HG03439 (cell line): ENCODE measurements around the gene P3H2.

ENCODE experiments used
- ATAC-seq: cut with Tn5 transposase; IDR thresholded peaks from one replicate; pipeline ENCODE4 v1.9.1; 2021; ENCODE audit warnings: mild to moderate bottlenecking, moderate library complexity; ENCODE audit not compliant: unreplicated experiment

P3H2 gene

DNA sequence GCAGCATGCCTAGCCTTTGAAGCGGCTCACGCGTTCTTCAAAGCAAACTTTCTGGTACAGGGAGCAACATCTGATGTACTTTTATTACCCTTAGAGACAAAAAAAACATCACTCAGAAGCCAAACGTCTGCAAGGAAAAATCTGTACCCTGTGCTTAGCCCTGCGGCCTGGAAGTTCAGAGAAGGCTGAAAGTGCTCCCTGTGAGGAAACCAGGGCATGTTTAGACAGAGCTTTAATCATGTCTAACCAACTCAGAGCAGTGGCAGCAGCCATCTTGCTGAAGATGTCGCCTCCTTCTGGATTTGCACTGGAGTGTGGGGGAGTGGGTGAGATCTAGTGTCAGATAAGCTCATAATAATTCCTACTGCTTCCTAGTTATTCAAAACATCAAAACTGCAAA, 170.4 kb downstream of the P3H2 start:
- no peak for ATAC-seq

DNA sequence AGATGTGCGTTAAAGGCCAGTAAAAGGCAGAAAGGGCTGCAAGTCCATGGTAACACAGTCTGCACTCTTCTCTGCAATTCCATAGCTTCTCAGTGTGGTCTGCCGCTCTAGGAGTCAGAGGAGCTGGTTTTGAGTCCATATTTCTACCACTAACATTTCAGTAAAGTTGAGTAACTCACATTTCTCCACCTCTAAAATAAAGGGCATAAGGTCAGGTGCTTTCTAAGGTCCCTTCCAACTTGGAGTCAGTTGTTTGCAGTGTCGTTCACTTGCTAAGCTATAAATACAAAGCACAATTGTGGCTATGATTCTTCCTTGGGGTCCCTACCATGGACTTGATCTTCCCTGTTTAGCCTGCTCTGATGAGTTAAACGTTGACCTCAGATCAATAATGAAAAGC, 171.1 kb downstream of the P3H2 start:
- no peak for ATAC-seq

DNA sequence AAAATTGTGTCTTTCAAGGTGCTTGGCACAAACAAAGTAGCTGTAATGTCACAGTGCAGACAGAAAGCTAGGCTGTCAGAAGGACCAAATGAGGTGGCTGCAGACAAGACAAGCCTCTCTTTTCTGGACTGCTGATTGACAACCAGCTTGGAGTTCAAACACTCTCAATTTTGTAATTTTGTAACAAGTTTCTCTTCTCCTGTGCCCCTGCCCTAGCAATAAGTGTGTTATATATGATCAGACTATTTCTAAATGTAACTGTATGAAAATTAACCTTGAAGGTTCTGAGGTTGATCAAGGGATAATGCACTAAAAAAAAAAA, 172.0 kb downstream of the P3H2 start:
- no peak for ATAC-seq

DNA sequence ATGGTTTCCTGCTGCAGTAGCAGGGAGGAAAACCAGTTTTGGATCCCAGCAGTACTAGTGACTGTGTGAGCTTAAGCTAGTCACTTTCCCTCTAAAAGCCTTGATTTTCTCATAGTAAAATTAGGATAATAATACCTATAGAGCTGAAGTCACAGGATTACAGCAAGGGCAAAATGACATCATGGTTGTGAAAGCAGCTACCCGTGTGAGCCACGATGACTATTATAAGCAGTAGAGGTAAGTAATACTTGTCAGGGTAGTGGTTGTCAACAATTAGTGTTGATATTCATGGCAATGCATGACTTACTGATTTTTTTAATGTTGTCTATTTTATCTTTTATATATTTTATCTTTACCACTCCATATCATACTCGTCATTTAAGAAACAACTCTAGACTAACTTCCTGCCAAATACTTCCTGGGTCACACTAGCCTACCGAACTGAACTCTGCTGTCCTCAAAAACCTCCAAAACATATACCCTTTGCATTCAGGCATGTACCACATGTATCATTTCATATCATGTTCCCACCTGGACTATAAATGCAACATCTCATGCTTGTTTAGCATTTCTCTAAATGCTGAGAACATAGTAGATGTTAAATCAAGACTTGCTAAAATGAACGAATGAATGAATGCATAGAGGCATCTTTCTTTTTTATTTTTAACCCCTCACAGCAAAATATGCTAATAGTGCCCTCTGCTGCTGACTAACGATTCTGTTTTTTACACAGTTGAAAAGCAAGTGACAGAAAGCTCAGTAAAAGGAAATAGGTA, 172.6 kb downstream of the P3H2 start:
- no peak for ATAC-seq

DNA sequence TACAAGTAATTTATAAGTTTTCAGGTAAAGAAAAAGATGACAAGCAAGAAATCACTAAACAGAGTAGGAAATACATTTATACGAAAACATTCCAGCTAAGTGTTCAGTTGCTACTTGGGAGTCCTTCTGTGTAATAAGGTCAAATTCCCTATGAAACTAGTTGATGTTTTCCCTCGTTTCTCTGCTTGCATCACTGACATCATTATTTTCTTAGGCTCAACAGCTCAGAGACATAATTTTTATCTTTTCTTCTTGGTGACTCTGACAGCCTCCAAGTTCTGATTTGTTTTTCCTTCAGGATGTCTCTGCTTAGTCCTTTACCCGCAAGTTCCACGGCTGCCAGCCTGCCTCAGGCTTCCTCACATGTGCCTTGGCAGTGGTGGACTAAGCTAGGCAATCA, 173.6 kb downstream of the P3H2 start:
- no peak for ATAC-seq

DNA sequence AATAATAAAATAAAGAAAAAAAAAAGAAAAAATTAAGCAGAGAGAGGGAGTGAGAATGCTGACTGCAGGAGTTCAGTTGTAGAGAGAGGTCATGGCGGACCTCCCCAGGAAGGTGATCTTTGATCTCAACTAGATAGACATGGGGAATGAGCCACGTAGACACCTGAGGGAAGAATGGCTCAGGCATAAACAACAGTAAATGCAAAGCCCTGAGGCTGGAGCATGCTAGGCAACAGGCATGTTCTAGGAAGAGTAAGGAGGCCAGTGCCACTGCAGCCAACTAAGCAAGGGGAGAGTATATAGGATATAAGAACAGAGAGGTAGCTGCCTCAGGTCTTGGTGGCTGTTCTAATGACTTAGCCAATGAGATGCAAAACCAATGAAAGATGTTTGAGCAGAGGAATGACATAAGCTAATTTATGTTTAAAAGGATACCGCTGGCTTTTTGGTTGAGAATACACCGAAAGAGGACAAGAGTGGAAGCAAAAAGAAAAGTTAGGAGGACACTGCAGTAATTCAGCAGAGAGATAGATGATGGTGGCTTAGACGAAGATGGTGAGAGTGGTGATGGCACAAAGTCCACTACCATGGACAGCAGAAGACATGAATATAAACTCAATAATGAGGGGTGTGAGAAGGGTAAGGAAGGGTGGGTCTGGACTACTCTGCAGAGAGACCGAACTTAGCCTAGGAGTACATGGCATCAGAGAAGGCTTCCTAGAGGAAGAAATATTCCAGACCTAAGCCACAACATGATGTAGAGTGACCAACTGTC, 174.6 kb downstream of the P3H2 start:
- ATAC-seq, result no peak

DNA sequence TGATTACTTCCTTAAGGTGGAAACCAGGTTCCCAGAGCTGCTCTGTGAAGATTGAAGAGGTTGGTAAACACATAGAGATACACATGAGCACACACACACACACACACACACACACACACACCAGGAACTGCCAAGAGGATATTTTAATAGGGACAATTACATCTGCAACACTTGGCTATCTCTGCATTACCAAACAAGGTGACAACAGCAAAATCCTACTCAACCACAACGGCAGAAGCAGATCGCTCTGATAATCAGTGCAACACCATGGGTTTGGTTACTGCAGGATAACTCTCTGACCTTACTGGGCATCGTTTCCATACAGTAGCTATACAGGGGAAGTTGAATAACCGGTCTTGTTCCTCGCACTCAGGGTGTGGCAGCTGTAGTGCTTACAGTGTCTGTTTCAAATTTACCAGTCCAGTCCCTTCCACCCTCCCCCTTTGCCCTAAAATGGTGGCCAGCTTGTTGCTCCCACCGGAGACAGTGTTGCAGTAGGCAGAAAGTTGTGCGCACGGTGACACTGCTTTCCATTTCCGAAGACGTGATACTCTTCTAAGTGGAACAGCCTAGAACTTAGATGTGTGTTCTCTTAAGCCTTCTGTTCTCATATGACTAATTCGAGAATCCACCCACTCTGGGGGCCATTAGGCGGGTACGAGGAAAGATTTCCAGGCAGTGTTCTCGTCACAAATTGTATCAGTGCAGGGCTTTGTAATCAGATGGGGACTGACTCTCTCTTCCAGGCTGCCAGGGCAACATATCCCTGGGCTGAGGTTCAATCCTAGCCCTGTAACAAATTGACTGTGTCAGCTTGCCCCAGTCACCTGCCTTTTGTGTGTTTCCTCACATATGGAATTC, 176.2 kb downstream of the P3H2 start:
- no peak for ATAC-seq

DNA sequence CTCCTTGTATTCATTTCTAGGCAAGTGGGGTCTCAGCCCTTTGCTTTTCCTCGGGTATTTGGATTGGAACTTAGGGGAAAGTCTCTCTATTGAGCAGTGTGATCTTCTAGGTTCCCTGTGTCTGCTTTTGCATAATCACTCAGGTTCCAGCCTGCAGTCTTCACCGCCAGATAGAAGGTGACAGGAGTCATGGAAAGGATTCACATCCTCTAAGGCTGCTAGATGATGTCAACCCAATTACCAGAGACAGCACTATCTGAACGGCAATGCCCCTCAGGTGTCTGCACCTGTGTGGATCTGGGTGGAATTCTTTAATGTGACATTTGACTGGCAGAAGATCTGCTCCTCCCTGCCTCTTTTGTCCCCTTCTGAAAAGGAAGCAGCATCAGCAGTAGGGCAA, 177.7 kb downstream of the P3H2 start:
- no peak for ATAC-seq

DNA sequence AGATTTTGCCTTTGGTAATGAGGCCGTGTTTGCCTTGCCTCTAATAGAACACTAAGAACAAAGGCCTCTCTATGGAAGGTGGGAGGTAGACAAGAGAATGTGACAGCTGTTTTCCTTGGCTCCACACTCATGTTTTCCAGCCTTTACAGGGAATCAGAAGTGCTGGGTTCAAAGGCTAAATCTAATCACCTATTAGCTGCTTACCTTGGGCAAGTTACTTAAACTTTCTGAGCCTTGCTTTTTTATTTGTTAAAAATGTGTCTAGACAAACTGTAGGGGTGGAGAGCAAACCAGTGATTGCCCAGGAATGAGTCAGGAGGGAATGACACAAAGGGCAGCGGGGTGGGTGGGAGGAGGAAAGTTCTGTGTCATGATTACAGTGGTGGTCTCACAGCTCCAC, 179.0 kb downstream of the P3H2 start:
- ATAC-seq, result no peak

DNA sequence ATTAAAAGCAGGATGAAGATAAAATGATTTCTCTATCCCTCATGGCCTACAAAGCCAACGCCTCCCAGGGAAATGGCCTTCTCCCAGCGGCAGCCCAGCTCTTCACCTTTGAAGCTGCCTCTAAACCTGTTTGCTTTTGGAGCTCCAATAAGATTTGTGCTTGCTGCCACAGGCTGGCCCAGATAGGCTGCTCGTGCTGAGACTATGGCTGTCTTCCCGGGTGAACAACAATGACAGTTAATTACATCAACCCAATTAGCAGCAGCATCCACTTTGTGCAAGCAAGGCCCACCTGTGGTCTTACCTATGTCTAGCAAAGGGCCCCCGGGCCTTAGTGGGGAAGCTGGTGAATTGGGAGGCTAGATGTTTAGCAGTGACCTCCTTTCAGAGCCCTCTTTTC, 179.6 kb downstream of the P3H2 start:
- no peak for ATAC-seq

DNA sequence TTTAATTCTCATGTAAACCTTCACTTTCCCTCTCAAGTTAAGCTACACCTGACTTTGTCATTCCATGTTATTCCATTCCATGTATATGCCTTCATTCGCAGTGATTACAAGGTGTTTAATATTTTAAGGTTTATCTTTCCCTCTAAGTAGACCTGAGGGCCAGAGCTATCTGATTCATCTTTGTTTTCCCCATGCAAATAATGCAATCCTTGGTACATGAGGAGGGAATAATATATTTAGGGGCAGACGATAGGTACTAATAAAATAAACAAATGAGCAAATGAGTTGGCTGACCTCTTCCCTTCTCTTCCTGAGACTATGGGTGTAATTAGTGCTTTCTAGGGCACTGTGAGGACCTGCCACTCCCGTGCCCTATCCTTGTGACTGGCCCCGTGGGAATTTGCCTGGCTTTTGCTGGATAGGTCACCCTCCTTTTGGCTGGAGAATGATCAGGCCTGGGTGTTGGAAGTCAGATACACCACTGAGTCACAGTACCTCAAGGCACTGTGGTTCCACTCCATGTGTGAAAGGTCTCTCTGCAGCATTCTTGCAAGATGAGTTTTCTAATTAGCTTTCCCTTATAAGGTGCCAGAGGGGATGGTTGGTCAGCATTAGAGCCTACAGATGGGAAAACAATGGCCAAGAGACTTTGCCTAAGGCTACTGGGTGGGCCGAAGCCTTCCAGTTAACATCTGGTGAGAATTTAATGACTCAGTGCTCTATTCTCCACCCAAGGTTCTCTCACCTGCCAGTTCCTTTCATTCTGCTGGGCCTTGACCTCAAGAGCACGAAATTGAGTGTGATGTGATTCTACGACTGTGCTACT, 183.2 kb downstream of the P3H2 start:
- ATAC-seq, result no peak

GRCh38 chr3:189936201-189936945, 184.3 kb downstream of the P3H2 start:
- ATAC-seq, result no peak

DNA sequence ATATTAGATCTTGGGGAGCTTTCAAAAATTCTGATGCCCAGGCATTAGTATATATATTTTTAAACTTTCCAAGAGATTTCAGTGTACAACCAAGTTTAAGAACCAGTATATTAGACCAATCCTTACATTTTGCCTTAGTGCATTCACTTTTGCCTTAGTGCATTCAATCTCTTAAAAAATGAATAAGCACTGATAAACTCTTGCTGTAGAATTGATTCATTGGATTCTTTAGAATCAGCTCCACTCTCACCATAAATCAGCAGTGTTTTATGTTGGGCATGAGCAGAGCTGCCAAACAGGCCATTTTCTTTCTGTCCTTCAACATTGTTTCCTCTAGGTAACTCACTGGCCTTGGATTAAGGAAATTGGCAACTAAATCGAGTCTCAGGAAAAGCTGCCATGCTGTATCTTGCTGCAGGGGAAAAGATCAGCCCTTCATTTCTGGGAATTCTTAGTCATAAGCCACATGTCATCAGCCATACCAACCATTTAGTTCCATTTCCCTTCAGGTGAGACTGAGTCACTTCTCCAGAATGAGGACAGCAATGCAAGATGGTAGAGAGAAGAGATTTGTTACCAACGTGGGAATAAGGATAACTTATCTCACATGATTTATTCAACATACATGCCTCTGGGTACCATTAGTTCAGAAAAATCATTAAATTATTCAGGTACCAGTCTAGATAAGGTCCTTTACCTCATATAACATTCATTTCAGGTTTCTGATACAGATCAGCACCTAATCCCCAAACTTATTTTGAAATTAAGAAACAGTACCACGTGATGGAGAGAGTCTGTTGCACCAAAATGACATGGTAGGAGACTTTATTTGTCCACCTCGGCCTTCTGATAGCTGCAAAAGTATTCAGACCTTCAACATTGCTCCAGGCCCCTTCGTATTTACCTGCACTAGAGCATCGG, 192.5 kb downstream of the P3H2 start:
- no peak for ATAC-seq

GRCh38 chr3:189921770-189922169, 198.9 kb downstream of the P3H2 start:
- ATAC-seq, result no peak

- no peak for ATAC-seq
Observed at GRCh38 chr3:189914799-189915198, 205.9 kb downstream of the P3H2 start.

DNA sequence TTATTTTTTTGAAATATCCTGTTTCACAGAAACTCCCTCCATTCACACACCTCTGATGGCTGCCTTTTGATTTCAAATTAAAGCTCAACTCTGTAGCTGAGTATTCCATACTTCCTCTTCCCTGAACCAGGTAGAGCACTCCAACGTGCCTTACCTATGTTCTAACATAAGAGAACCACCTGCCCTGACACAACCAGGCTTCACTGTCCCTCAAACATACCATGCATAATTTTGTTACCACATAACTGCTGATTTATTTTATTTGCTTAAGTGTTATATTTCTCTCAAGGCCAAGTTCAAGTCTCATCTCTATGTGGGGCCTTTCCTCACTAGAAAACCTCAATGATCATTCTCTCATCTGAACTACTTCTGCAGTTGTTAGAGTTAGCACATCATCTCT, 209.7 kb downstream of the P3H2 start:
- ATAC-seq, result no peak

GRCh38 chr3:189909573-189909972, 211.1 kb downstream of the P3H2 start:
- no peak for ATAC-seq

GRCh38 chr3:189909139-189909538, 211.6 kb downstream of the P3H2 start:
- ATAC-seq, result no peak

- ATAC-seq, result no peak
Observed at GRCh38 chr3:189908646-189909045, 212.1 kb downstream of the P3H2 start.
